Heart left ventricle (tissue), 16 donors: Measurements from ENCODE around the gene DPP8. TPM values are rescaled to one million over a fixed set of nuclear protein-coding genes. Genes with fewer than 3 reads are reported as not detected.

Experiments
- ATAC-seq, 4 donors: fragments of 200-7000 bp; cut with Tn5 transposase; one replicate each; pipeline ENCODE4 v1.9.1; 2020 to 2022; ENCODE audit warnings: moderate library complexity in 4 of 4, mild to moderate bottlenecking in 3 of 4, moderate number of reproducible peaks in 1 of 4
- DNase-seq, 5 donors: peaks; one replicate each; pipeline ENCODE4 v3.0.0-alpha.2; 2020
- H3K27ac ChIP-seq, 12 donors: fragments of 200-600 bp; sonication (generic) in 4 of 12; one replicate each; pipeline versions ENCODE4 v1.5.0 to v1.8.0; 2016 to 2022; ENCODE audit warnings: mild to moderate bottlenecking in 2 of 12
- H3K27me3 ChIP-seq, 9 donors: fragments of 200-600 bp; sonication (generic) in 2 of 9; one replicate each; pipeline versions ENCODE4 v1.5.1 to v1.8.0; 2016 to 2022; ENCODE audit warnings: mild to moderate bottlenecking in 3 of 9
- H3K36me3 ChIP-seq, 9 donors: fragments of 200-600 bp; sonication (generic) in 2 of 9; one replicate each; pipeline versions ENCODE4 v1.5.0 to v1.8.0; 2018 to 2022; ENCODE audit warnings: mild to moderate bottlenecking in 2 of 9
- H3K4me1 ChIP-seq, 12 donors: fragments of 200-600 bp; sonication (generic) in 4 of 12; one replicate each; pipeline versions ENCODE4 v1.5.0 to v1.8.0; 2016 to 2022; ENCODE audit warnings: mild to moderate bottlenecking in 3 of 12
- H3K4me3 ChIP-seq, 12 donors: fragments of 200-600 bp; sonication (generic) in 4 of 12; one replicate each; pipeline versions ENCODE4 v1.5.0 to v1.8.0; 2017 to 2022; ENCODE audit warnings: mild to moderate bottlenecking in 9 of 12, moderate library complexity in 4 of 12
- H3K9me3 ChIP-seq, 12 donors: fragments of 200-600 bp; sonication (generic) in 4 of 12; one replicate each; pipeline versions ENCODE4 v1.5.0 to v1.8.0; 2016 to 2022; ENCODE audit warnings: mild to moderate bottlenecking in 1 of 12
- CTCF ChIP-seq, 12 donors: fragments of 200-600 bp; sonication (generic) in 4 of 12; IDR thresholded peaks; one replicate each; pipeline versions ENCODE4 v1.5.0 to v1.8.0; 2018 to 2022; ENCODE audit warnings: antibody characterized with exemption in 12 of 12, mild to moderate bottlenecking in 5 of 12
- POLR2A ChIP-seq, 2 donors: fragments of 450-650 bp; IDR thresholded peaks; one replicate each; pipeline ENCODE4 v1.6.1; 2017; ENCODE audit warnings: antibody characterized with exemption in 2 of 2, mild to moderate bottlenecking in 2 of 2, moderate library complexity in 2 of 2
- whole genome bisulfite sequencing, 4 donors: extraction: QIAGEN DNeasy Blood & Tissue Kit in 2 of 4; methylation state at CpG; one replicate each; pipeline versions ENCODE4 v1.1.5 to v1.1.7; 2013 to 2018; 5-methylcytosine and 5-hydroxymethylcytosine counted together
- intact Hi-C, 10 donors: fragments of 100-400 bp; cut with DNase I; formaldehyde crosslinking; loops; one replicate each; pipeline versions ENCODE4 v1.11.1 to v1.14.2; 2022
- polyA plus RNA-seq, 2 donors: library from polyadenylated mRNA; stranded (reverse); fragments of 200-250 nt; gene quantifications; one replicate each; pipeline ENCODE4 v1.2.3, GENCODE V29; 2013
- total RNA-seq, 9 donors: library from RNA; depleted of rRNA in 2 of 9; stranded (reverse); fragments of >200 nt in 2 of 9; fragmentation: NEBNext Ultra II Directional in 3 of 9; extraction: Animal tissue kit (Norgen Biotek cat#: 25700) in 3 of 9; gene quantifications; one replicate each; pipeline versions ENCODE4 v1.1.0 to v1.2.4, GENCODE V29; 2016 to 2023
- donor health status: ischemic (EF 13 %, LVEDD 7.1; RV severe dilation, severe dysfunction).
- donor health status: healthy with polysubstance abuse.
- donor health status: DM: no; HTN: yes; CAD: no.
- donor health status: DM: no; HTN: no; CAD: no.
- donor health status: ischemic (EF 25% LVEDD 6.9; RV normal size, moderate dysfunction).
- donor health status: ischemic (EF 25% LVEDD 5.7; RV mildly dilated, moderate dysfunction).
- donor health status: healthy.
- donor health status: DM: yes; HTN: yes; CAD: no.
- donor health status: ischemic (EF 35%, LVEDD 5.7; RV mildly dilated, moderate dysfunction).
- donor health status: nonischemic (EF 11% LVEDD 7.7; RV severe dilation, severe dysfunction).
- donor health status: DM: yes; HTN: yes; CAD: no.
- donor health status: PGD.
- donor health status: ischemic (EF 29% LVEDD 5.4; RV normal size, mild dysfunction).
- donor health status: nonischemic (EF 23%, LVEDD 6.1; RV moderate dilation, normal function).

Gene DPP8
- total and polyA plus RNA-seq, 11 donors, result 10.0 to 44.5 (median 39.2) TPM

DNA sequence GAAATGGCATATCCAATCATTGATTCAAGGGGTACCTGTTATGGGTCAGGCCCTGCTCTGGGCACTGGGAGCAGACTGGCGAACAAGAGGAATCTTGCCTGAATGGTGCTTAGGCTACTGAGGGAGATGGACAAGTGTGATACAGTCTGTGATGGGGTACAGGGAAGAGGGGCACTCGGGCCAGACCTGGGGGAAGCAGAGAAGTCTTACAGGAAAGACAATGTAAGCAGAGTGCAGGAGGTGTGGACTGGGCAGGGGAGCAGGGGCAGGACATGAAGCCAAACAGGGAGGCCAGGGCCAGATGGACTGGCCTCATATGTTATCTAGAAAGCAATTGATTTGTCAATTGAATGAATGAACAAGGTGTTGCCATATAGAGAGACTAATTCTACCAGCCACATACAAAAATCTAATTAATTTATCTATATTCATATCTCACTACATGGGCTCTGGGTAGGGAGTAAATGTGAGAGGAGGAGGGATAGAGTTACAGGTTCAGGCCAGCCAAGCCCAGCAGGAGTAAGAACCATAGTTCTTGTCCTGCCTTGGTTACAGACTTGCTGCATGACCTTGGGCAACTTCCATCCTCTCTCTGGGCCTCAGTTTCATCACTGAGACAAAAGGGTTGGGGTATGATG lies 91.2 kb downstream of the DPP8 start:
- DNase-seq, result no peak
- 75 to 86% (median 84%) methylated on average over 2 of the region's 2 CpGs for WGBS, 4 donors
- intact Hi-C loops, result no loop called here

GRCh38 chr15:65424683-65425082 lies 92.8 kb downstream of the DPP8 start:
- Histone ChIP-seq H3K4me3 (no peak overlapping the region), H3K36me3 (no peaks in the 10 kb centered on the region), H3K9me3 (no peaks in the 10 kb centered on the region), H3K27me3 (peaks cover 0 to 28% (median 8%) of the 10 kb centered on the region in 9 donors), H3K4me1 (peaks cover 0 to 22% (median 12%) of the 10 kb centered on the region in 12 donors), H3K27ac (no peak overlapping the region)
- TF ChIP-seq CTCF (IDR thresholded peaks at IDR 0.05), result no peak
- no peak for TF ChIP-seq POLR2A (IDR thresholded peaks at IDR 0.05)
- DNase-seq (no peak), ATAC-seq (no peak)
- 85 to 90% (median 88%) methylated on average over 5 of the region's 5 CpGs for WGBS, 4 donors
- intact Hi-C loops, result no loop called here

More for the DNA sequence above, 91.2 kb downstream of the DPP8 start:
- Histone ChIP-seq H3K27me3 (peaks cover 0 to 13% (median under 1%) of the 10 kb centered on the region in 9 donors), H3K36me3 (no peaks in the 10 kb centered on the region), H3K4me3 (no peak overlapping the region), H3K9me3 (no peaks in the 10 kb centered on the region), H3K27ac (no peak overlapping the region), H3K4me1 (peaks cover 0 to 16% (median 6%) of the 10 kb centered on the region in 12 donors)
- TF ChIP-seq POLR2A (IDR thresholded peaks at IDR 0.05), result no peak
- no peak for TF ChIP-seq CTCF (IDR thresholded peaks at IDR 0.05)
- no peak for ATAC-seq

- no peaks in the 10 kb centered on the region for H3K36me3 ChIP-seq
- no peak for DNase-seq
- peaks cover 0 to 22% (median 12%) of the 10 kb centered on the region in 12 donors for H3K4me1 ChIP-seq
- TF ChIP-seq POLR2A (IDR thresholded peaks at IDR 0.05), result no peak
- TF ChIP-seq CTCF (IDR thresholded peaks at IDR 0.05), result no peak
- H3K4me3 ChIP-seq, result no peak overlapping the region
- peaks cover 0 to 28% (median 8%) of the 10 kb centered on the region in 9 donors for H3K27me3 ChIP-seq
- H3K27ac ChIP-seq, result no peak overlapping the region
- H3K9me3 ChIP-seq, result no peaks in the 10 kb centered on the region
- ATAC-seq, result no peak
- intact Hi-C loops, result no loop called here
- WGBS, 4 donors, result 89 to 91% (median 90%) methylated on average over 9 of the region's 9 CpGs
Observed at GRCh38 chr15:65423976-65424679, 93.4 kb downstream of the DPP8 start.

DNA sequence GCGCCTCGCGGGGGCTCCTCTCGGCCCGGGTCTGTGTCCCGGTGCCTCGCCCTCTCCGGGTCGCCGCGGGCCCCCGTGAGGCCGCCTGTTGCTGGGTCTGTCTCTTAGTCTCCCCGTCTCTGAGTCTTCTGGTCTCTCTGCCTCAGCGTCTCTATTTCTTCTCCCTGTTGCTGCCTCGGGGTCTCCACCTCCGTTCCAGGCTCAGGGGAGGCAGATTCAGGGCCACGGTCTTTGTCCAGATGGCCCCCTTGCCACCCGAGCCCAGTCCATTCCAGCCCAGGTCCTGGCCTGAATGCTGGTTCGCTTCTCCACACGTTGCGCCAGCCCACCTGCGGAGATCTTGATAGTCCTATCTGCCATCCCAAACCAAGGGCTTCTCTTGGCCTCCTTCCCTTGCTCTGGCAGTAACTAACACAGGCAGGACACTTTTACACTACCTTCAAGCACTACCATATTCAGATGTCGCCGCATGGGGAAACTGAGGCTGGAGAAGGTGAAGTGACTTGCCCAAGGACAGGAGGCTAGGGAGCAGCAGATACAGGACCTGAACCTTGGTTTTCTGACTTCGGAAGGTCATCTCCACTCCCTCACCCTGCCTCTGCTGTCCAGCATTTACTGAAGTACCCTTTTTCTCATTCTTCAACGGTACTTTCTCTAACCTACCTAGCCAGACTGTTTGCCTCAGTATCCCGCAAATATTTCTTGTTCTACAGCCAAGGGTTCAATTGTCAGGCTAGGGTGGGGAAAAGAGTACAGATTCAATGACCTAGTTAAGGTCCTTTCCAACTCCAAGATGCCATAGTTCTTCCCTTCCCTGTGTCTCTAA lies 94.1 kb downstream of the DPP8 start:
- Histone ChIP-seq H3K9me3 (no peaks in the 10 kb centered on the region), H3K27me3 (peaks cover 0 to 28% (median 8%) of the 10 kb centered on the region in 9 donors), H3K4me3 (peak overlapping the region in 8 of 12 donors; percentile 22 to 59 (median 32)), H3K4me1 (peaks cover 0 to 22% (median 12%) of the 10 kb centered on the region in 12 donors), H3K36me3 (no peaks in the 10 kb centered on the region), H3K27ac (peak overlapping the region in 1 of 12 donors; percentile 39)
- TF ChIP-seq POLR2A (IDR thresholded peaks at IDR 0.05) (no peak), CTCF (IDR thresholded peaks at IDR 0.05) (no peak)
- ATAC-seq (no peak), DNase-seq (no peak)
- whole genome bisulfite sequencing, 4 donors, result 28 to 56% (median 30%) methylated on average over 13 to 28 of the region's 28 CpGs
- intact Hi-C loops, result no loop called here
